HEK293T (cell line): ENCODE measurements around the gene TNFAIP2.

ENCODE experiments used
- ARNT ChIP-seq: fragments of 450-650 bp; IDR thresholded peaks from 2 replicates; pipeline ENCODE4 v1.6.1; 2017; ENCODE audit warnings: mild to moderate bottlenecking
- BHLHE40 ChIP-seq: fragments of 450-650 bp; IDR thresholded peaks from 2 replicates; pipeline ENCODE4 v1.6.1; 2016; ENCODE audit warnings: mild to moderate bottlenecking, moderate library complexity, borderline replicate concordance
- ELF4 ChIP-seq: fragments of 450-650 bp; IDR thresholded peaks from 2 replicates; pipeline ENCODE4 v1.6.1; 2017; ENCODE audit warnings: antibody characterized with exemption
- FOXA1 ChIP-seq: fragments of 450-650 bp; IDR thresholded peaks from 2 replicates; pipeline ENCODE4 v1.6.1; 2016; ENCODE audit warnings: mild to moderate bottlenecking
- FOXM1 ChIP-seq: fragments of 450-650 bp; IDR thresholded peaks from 2 replicates; pipeline ENCODE4 v1.6.1; 2017; ENCODE audit warnings: mild to moderate bottlenecking, borderline replicate concordance
- L3MBTL2 ChIP-seq: fragments of 450-650 bp; conservative IDR thresholded peaks from 2 replicates; pipeline ENCODE4 v1.6.1; 2016; ENCODE audit warnings: mild to moderate bottlenecking
- ZNF384 ChIP-seq: fragments of 450-650 bp; IDR thresholded peaks from 2 replicates; pipeline ENCODE4 v1.6.1; 2016
- TF ChIP-seq, protein P1 (sequence below): fragments of 450-650 bp; IDR thresholded peaks from 2 replicates; pipeline ENCODE4 v1.6.1; 2016

DNA sequence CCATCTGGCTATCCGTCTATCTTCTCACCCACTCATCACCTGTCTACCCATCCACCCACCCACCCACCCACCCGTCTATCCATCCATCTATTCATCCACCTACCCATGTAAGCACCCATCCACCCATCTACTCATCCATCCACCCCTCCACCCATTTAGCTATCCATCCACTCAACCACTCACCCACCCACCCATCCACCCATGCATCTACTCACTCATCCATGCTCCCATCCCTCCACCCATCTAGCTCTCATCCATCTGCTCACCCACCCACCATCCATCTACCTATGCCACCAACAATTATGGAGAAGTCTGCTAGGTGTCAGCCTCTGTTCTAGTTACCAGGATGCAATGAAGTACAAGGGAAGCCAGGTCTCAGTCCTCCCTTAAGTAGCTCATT lies 11.1 kb downstream of the TNFAIP2 start:
- TF ChIP-seq ARNT (no peak), L3MBTL2 (no peak), BHLHE40 (no peak), FOXM1 (no peak), ELF4 (no peak), FOXA1 (no peak), ZNF384 (no peak)
- TF ChIP-seq, protein P1, sequence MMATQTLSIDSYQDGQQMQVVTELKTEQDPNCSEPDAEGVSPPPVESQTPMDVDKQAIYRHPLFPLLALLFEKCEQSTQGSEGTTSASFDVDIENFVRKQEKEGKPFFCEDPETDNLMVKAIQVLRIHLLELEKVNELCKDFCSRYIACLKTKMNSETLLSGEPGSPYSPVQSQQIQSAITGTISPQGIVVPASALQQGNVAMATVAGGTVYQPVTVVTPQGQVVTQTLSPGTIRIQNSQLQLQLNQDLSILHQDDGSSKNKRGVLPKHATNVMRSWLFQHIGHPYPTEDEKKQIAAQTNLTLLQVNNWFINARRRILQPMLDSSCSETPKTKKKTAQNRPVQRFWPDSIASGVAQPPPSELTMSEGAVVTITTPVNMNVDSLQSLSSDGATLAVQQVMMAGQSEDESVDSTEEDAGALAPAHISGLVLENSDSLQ, result no peak
